ENCODE results near the gene MED22.

- TF ChIP-seq CTCF (IDR thresholded peaks at IDR 0.05) (no peak), TCF7L2 (IDR thresholded peaks at IDR 0.05; ENCODE audit: low read depth, low read length) (no peak), POLR2AphosphoS5 (IDR thresholded peaks at IDR 0.05; ENCODE audit: low read depth, low read length) (peak; percentile 99)
These were observed at the start of gene MED22, which contains the start of gene RPL7A for GRCh38 chr9:133347985-133348717.
